Measurements from ENCODE around the gene GPRIN3.

The GPRIN3 gene

DNA sequence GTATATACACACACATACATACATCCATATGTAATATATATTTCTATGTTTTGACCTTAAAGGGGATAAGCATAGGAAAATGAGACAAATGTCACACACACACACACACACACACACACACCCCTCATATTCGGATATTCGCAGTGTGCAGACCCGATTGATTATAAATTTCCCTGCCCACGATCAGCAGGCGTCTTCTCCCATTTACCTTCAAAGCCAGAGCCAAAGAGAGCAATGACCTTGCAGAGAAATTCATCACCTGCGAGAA is 488 bp downstream of the GPRIN3 start:
- Mint-ChIP-seq H3K9me3 (no peaks in the 10 kb centered on the region), H3K27me3 (no peaks in the 10 kb centered on the region), H3K4me1 (peaks cover 49% of the 10 kb centered on the region), H3K4me3 (peak overlapping the region; percentile 89), H3K27ac (ENCODE audit: low read depth) (peak overlapping the region; percentile 100), H3K36me3 (ENCODE audit: insufficient read depth) (peaks cover 10% of the 10 kb centered on the region)
- DNase-seq (ENCODE audit: low spot score in 2 of 2): no peak
- ATAC-seq (replicated peaks; ENCODE audit: extremely low read depth, poor library complexity, severe bottlenecking): no peak

GRCh38 chr4:89306486-89307177 is 968 bp downstream of the GPRIN3 start:
- peaks cover 10% of the 10 kb centered on the region for H3K36me3 Mint-ChIP-seq (ENCODE audit: insufficient read depth)
- H3K4me1 Mint-ChIP-seq: peaks cover 53% of the 10 kb centered on the region
- peak overlapping the region; percentile 100 for H3K27ac Mint-ChIP-seq (ENCODE audit: low read depth)
- no peaks in the 10 kb centered on the region for H3K27me3 Mint-ChIP-seq
- no peak for DNase-seq (ENCODE audit: low spot score in 2 of 2)
- H3K4me3 Mint-ChIP-seq: peak overlapping the region; percentile 89
- H3K9me3 Mint-ChIP-seq: no peaks in the 10 kb centered on the region
- ATAC-seq (replicated peaks; ENCODE audit: extremely low read depth, poor library complexity, severe bottlenecking): peak; percentile 47

- DNase-seq (ENCODE audit: low spot score in 2 of 2): no peak
Observed at GRCh38 chr4:89305712-89306437, 1.7 kb downstream of the GPRIN3 start.

GRCh38 chr4:89305028-89305427 is 2.6 kb downstream of the GPRIN3 start:
- Mint-ChIP-seq H3K4me3 (peak overlapping the region; percentile 89), H3K27me3 (no peaks in the 10 kb centered on the region), H3K27ac (ENCODE audit: low read depth) (peak overlapping the region; percentile 100), H3K36me3 (ENCODE audit: insufficient read depth) (peaks cover 14% of the 10 kb centered on the region), H3K9me3 (no peaks in the 10 kb centered on the region), H3K4me1 (peaks cover 64% of the 10 kb centered on the region)
- no peak for DNase-seq (ENCODE audit: low spot score in 2 of 2)
- no peak for ATAC-seq (replicated peaks; ENCODE audit: extremely low read depth, poor library complexity, severe bottlenecking)

More at GRCh38 chr4:89305712-89306437, 1.7 kb downstream of the GPRIN3 start:
- Mint-ChIP-seq H3K4me1 (peaks cover 61% of the 10 kb centered on the region), H3K9me3 (no peaks in the 10 kb centered on the region), H3K27me3 (no peaks in the 10 kb centered on the region), H3K4me3 (peak overlapping the region; percentile 89), H3K27ac (ENCODE audit: low read depth) (peak overlapping the region; percentile 100), H3K36me3 (ENCODE audit: insufficient read depth) (peaks cover 12% of the 10 kb centered on the region)
- no peak for ATAC-seq (replicated peaks; ENCODE audit: extremely low read depth, poor library complexity, severe bottlenecking)

GRCh38 chr4:89303814-89304388 is 3.7 kb downstream of the GPRIN3 start:
- no peaks in the 10 kb centered on the region for H3K9me3 Mint-ChIP-seq
- DNase-seq (ENCODE audit: low spot score in 2 of 2): no peak

DNA sequence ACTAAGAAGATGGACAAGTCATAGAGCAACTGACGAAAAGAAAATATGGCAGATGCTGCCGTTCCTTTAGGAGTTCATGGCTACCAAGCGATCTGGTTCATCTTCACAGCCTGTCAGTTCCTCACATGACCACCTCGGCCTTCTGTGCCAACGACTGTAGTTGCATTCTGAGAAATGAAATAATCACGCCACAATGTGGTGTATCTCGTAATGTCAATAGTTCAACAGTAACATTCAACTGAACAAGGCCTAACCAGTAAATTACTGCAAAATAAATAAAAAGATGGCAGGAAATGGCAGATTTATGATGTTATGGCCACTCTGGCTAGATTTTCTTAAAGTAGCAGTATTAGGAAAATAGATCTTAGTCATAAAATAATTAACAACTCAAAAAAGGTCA is 4.4 kb downstream of the GPRIN3 start:
- peaks cover 17% of the 10 kb centered on the region for H3K36me3 Mint-ChIP-seq (ENCODE audit: insufficient read depth)
- no peaks in the 10 kb centered on the region for H3K27me3 Mint-ChIP-seq
- ATAC-seq (replicated peaks; ENCODE audit: extremely low read depth, poor library complexity, severe bottlenecking) (peak; percentile 50), DNase-seq (ENCODE audit: low spot score in 2 of 2) (peak in 1 of 2 donors; percentile 71)
- peak overlapping the region; percentile 100 for H3K27ac Mint-ChIP-seq (ENCODE audit: low read depth)
- peaks cover 73% of the 10 kb centered on the region for H3K4me1 Mint-ChIP-seq
- H3K4me3 Mint-ChIP-seq: peak overlapping the region; percentile 89
- no peaks in the 10 kb centered on the region for H3K9me3 Mint-ChIP-seq

More at GRCh38 chr4:89303814-89304388, 3.7 kb downstream of the GPRIN3 start:
- peaks cover 71% of the 10 kb centered on the region for H3K4me1 Mint-ChIP-seq
- H3K4me3 Mint-ChIP-seq: peak overlapping the region; percentile 89
- peaks cover 17% of the 10 kb centered on the region for H3K36me3 Mint-ChIP-seq (ENCODE audit: insufficient read depth)
- H3K27ac Mint-ChIP-seq (ENCODE audit: low read depth): peak overlapping the region; percentile 100
- no peak for ATAC-seq (replicated peaks; ENCODE audit: extremely low read depth, poor library complexity, severe bottlenecking)
- no peaks in the 10 kb centered on the region for H3K27me3 Mint-ChIP-seq

DNA sequence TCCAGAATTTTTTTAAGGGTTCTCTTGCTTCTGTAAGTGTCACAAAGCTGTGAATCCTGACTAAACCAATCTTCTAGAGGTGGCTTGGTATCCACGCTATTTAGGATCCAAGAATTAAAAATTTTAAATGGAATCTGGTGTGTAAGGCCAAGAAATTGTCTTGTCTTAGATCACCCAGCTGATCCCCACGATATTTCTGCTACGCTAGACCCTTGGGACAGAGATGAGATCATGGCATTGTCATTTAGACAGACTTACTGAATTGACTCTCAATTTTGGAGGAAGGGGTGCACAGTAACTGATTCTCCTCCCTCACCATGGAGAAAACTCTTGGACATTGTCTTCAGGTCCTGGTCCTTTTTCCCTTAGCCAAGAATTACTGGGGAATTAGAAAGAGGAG is 5.7 kb downstream of the GPRIN3 start:
- no peaks in the 10 kb centered on the region for H3K27me3 Mint-ChIP-seq
- H3K36me3 Mint-ChIP-seq (ENCODE audit: insufficient read depth): peaks cover 18% of the 10 kb centered on the region
- DNase-seq (ENCODE audit: low spot score in 2 of 2) (no peak), ATAC-seq (replicated peaks; ENCODE audit: extremely low read depth, poor library complexity, severe bottlenecking) (no peak)
- peak overlapping the region; percentile 100 for H3K27ac Mint-ChIP-seq (ENCODE audit: low read depth)
- peak overlapping the region; percentile 89 for H3K4me3 Mint-ChIP-seq
- H3K9me3 Mint-ChIP-seq: no peaks in the 10 kb centered on the region
- H3K4me1 Mint-ChIP-seq: peaks cover 78% of the 10 kb centered on the region

DNA sequence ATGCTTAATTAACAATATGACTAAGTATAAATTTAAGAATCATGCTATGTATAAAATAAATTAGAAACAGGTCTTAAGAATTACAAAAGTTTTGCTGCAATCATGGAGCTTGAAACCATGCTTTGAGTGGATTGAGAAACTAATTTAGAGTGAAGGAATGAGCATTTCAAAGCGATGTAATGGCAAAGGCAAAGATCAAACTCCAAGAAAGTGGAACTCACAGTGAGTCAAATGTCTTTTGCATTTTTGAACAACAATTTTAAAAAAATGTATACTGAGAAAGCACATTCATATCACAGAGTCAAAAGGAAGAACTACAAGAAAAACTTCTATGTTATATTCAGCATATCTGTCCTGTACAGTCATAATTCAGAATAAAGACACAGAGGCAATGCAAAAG is 6.6 kb downstream of the GPRIN3 start:
- Mint-ChIP-seq H3K4me3 (peak overlapping the region; percentile 89), H3K4me1 (peaks cover 75% of the 10 kb centered on the region), H3K9me3 (no peaks in the 10 kb centered on the region), H3K27ac (ENCODE audit: low read depth) (peak overlapping the region; percentile 100), H3K27me3 (no peaks in the 10 kb centered on the region), H3K36me3 (ENCODE audit: insufficient read depth) (peaks cover 18% of the 10 kb centered on the region)
- ATAC-seq (replicated peaks; ENCODE audit: extremely low read depth, poor library complexity, severe bottlenecking) (no peak), DNase-seq (ENCODE audit: low spot score in 2 of 2) (no peak)

DNA sequence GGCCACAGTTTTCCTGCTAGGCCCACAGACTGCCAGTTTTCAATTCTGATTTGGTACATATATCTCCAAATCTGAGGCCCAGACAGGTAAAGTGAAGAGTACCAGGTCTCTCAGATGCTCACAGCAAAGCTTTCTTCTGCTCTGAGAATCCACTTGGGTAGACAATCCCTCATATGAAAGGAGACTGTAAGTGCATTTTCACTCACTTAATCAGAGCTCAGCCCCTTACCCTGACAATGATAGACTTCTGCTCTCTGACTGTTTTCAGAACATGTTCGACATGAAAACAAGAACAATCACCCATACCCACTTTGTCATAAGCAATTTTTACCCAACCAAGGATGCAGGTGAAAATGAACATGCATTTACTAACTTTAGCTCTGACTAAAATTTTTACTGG is 7.1 kb downstream of the GPRIN3 start:
- Mint-ChIP-seq H3K9me3 (no peaks in the 10 kb centered on the region), H3K4me1 (peaks cover 71% of the 10 kb centered on the region), H3K36me3 (ENCODE audit: insufficient read depth) (peaks cover 18% of the 10 kb centered on the region), H3K4me3 (peak overlapping the region; percentile 89), H3K27me3 (no peaks in the 10 kb centered on the region), H3K27ac (ENCODE audit: low read depth) (peak overlapping the region; percentile 100)
- ATAC-seq (replicated peaks; ENCODE audit: extremely low read depth, poor library complexity, severe bottlenecking): no peak
- no peak for DNase-seq (ENCODE audit: low spot score in 2 of 2)

- Mint-ChIP-seq H3K36me3 (ENCODE audit: insufficient read depth) (peaks cover 20% of the 10 kb centered on the region), H3K4me1 (peaks cover 71% of the 10 kb centered on the region), H3K27me3 (no peaks in the 10 kb centered on the region), H3K27ac (ENCODE audit: low read depth) (peak overlapping the region; percentile 100), H3K9me3 (no peaks in the 10 kb centered on the region), H3K4me3 (peak overlapping the region; percentile 89)
- ATAC-seq (replicated peaks; ENCODE audit: extremely low read depth, poor library complexity, severe bottlenecking) (no peak), DNase-seq (ENCODE audit: low spot score in 2 of 2) (no peak)
Observed at GRCh38 chr4:89300060-89300459, 7.5 kb downstream of the GPRIN3 start.

- H3K27me3 Mint-ChIP-seq: no peaks in the 10 kb centered on the region
- H3K9me3 Mint-ChIP-seq: no peaks in the 10 kb centered on the region
- H3K4me3 Mint-ChIP-seq: peak overlapping the region; percentile 89
- H3K4me1 Mint-ChIP-seq: peaks cover 76% of the 10 kb centered on the region
- peaks cover 24% of the 10 kb centered on the region for H3K36me3 Mint-ChIP-seq (ENCODE audit: insufficient read depth)
- ATAC-seq (replicated peaks; ENCODE audit: extremely low read depth, poor library complexity, severe bottlenecking) (peak; percentile 38), DNase-seq (ENCODE audit: low spot score in 2 of 2) (no peak)
- H3K27ac Mint-ChIP-seq (ENCODE audit: low read depth): peak overlapping the region; percentile 96
Observed at GRCh38 chr4:89299153-89299791, 8.3 kb downstream of the GPRIN3 start.

- DNase-seq (ENCODE audit: low spot score in 2 of 2): no peak
- Mint-ChIP-seq H3K36me3 (ENCODE audit: insufficient read depth) (peaks cover 22% of the 10 kb centered on the region), H3K27ac (ENCODE audit: low read depth) (peak overlapping the region; percentile 96), H3K4me3 (peak overlapping the region; percentile 89), H3K9me3 (no peaks in the 10 kb centered on the region), H3K27me3 (no peaks in the 10 kb centered on the region), H3K4me1 (peaks cover 76% of the 10 kb centered on the region)
- peak; percentile 52 for ATAC-seq (replicated peaks; ENCODE audit: extremely low read depth, poor library complexity, severe bottlenecking)
Observed at GRCh38 chr4:89298788-89299152, 8.8 kb downstream of the GPRIN3 start.
